Cardiac septum (tissue), 1 donor: ENCODE results near the gene PRRC2C. TPM values are rescaled to one million over a fixed set of nuclear protein-coding genes. Genes with fewer than 3 reads are reported as not detected.
"Not testable (repeated sequence)": the region's sequence is repeated elsewhere in the genome, so short reads cannot be mapped to it uniquely, and the experiment has no call there.

Experiments used
- DNase-seq: peaks from one replicate; pipeline ENCODE4 v3.0.0-alpha.2; 2020; ENCODE audit warnings: low spot score
- intact Hi-C: fragments of 100-400 bp; cut with DNase I; formaldehyde crosslinking; loops from one replicate; pipeline ENCODE4 v1.14.0; 2022
- total RNA-seq: library from RNA; stranded (reverse); fragmentation: NEBNext Ultra II Directional; extraction: Animal tissue kit (Norgen Biotek cat#: 25700); gene quantifications from one replicate; pipeline ENCODE4 v1.2.1, GENCODE V29; 2021
- donor health status: DM: no; HTN: no; CAD: no.

PRRC2C gene
- total RNA-seq, 1 donor from 2014 or later, result 68.6 TPM

DNA sequence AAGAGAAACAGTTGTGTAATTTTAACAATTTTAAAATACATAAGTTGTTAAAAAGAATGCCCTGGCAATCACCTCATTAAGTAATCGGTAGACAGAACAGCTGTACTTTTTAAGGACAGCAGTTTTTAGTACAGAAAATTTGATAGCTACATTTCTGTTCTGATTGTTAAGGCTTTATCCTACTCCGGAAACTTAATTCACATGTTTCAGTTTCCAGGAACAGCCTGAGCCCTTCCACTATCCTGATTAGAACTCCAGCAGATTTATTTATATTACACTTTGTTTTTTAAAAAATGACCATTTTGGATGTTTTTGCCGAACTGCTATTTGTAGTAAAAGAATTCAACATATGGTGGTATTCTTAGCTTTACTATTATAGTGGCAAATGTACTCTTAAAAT, 8.7 kb downstream of the PRRC2C start:
- intact Hi-C loops, result no loop called here
- no peak for DNase-seq

DNA sequence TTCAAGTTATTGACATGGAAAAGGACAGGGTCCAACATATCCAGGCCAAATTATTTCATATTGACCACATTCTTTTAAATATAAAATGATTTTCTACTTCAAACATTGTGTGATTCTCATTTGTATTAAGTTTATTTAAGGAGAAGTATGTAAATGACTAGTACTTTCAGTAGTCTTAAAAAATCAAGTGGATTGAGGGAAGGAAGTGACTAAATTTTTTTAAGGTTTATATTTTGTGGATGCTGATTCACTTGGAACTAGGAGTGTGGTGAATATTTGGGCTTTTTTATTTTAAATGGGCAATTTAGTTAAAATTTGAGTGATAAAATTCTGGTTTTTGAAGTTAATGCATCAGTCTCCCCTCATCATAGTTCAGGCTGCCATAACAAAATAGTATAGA, 10.1 kb downstream of the PRRC2C start:
- DNase-seq, result no peak
- intact Hi-C loops, result no loop called here

DNA sequence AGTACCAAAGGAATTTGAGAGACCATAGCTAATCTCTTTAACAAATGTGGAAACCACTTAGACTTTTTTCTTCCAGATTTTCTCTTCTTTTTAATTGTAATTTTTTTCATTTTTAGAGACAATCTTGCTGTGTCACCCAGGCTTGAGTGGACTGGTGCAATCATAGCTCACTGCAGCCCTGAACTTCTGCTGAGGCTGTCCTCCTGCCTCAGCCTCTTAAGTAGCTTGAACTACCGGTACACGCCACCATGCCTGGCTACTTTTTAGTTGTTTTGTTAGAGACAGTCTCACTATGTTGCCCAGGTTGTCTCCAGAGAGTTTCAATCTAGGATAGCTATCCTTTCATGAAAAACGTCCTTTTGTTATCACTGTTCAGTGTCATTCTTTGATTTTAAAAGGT, 15.0 kb downstream of the PRRC2C start:
- no peak for DNase-seq
- intact Hi-C loops, result no loop called here

- no peak for DNase-seq
- intact Hi-C loops, result no loop called here
Observed at GRCh38 chr1:171500803-171501202, 15.5 kb downstream of the PRRC2C start.

GRCh38 chr1:171501305-171502024, 16.1 kb downstream of the PRRC2C start:
- DNase-seq, result no peak
- intact Hi-C loops, result no loop called here

DNA sequence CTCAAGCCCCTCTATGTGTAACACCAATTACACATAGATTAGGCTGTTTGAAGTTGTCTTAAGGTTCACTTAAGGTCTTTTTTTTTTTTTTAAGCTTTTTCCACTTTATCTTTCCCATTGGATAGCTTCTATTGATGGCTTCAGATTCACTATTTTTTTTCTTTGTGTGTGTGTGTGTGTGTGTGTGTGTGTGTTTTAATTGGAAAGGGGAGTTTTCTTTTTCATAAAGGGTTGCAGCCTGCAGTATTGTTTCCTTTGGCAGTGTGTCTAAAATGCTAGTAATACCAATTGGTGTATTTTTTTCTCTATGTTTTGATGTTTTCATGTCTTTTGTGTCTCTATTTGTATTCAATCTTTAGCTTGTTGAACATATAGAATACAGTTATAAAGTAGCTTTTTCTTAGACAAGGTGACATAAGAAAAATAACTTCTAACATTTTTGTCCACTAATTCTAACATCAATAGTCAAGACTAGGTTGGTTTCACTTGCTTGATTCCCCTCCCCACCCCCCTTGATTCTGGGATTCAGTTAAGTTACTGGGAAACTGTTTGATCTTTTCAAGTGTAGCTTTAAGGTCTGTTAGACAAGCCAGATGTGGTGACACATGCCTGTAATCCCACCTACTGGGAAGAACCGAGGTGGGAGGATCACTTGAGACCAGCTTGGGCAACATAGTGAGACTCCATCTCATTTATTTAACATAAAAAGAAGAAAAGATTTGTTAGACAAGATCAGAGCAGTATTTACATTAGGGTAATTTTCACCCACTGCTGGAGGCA, 21.4 kb downstream of the PRRC2C start:
- intact Hi-C loops, result no loop called here
- no peak for DNase-seq

GRCh38 chr1:171507435-171507834, 22.1 kb downstream of the PRRC2C start:
- no peak for DNase-seq
- intact Hi-C loops, result no loop called here

GRCh38 chr1:171509191-171509590, 23.9 kb downstream of the PRRC2C start:
- DNase-seq, result no peak
- intact Hi-C loops, result no loop called here

- no peak for DNase-seq
- intact Hi-C loops, result no loop called here
Observed at GRCh38 chr1:171513743-171514142, 28.4 kb downstream of the PRRC2C start.

DNA sequence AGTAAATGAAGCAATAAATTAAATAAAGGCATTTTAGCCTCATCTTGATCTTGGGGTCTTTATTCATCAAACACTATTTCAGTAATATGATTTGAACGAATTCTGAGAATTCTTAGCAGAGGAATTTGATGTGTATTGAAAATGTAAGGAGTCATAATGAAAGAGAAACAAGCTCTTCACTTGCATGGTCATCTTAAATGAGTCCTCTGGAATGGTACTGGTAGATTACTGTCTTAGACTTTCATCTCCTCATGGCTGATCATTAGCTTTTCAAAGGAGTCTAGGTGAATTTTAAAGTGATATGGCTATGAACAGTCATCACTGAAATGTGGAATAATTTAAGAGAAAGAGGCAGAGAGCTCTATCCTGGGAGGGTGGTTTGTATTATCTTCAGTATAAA, 30.0 kb downstream of the PRRC2C start:
- no peak for DNase-seq
- intact Hi-C loops, result no loop called here

DNA sequence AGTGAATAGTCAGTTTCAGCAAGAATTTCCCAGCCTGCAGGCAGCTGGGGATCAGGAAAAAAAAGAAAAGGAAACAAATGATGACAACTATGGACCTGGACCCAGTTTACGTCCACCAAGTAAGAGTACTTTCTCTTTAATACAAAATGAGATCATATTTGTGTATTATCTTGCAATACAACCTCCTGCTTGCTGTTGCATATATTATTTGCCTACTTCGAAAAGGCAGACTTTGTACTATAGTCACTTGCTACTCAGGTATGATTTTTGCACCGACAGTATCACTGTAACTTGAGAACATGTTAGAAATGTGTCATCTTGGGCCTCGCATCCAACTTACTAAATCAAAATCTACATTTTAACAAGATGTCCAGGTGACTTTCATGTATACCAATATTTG, 30.4 kb downstream of the PRRC2C start:
- no peak for DNase-seq
- intact Hi-C loops, result no loop called here

DNA sequence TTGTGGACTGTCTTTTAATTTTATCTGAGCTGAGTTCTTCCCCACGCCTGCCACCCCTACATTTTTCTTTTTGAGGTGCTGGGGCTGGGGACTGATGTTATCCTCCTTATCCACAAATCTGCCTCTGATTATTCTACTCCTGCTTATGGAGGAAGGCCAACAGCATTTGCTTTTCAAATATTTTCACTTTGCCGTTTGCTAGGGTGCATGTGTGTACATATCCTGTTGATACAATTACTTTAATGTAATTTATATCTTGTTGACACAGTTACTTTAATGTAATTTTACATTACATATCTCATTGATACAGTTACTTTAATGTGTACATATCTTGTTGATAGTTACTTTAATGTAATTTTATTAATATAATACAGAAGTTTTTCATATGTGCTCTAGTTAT, 36.2 kb downstream of the PRRC2C start:
- DNase-seq, result no peak
- intact Hi-C loops, result no loop called here

GRCh38 chr1:171530676-171531075, 45.3 kb downstream of the PRRC2C start:
- DNase-seq, result no peak
- intact Hi-C loops, result no loop called here

DNA sequence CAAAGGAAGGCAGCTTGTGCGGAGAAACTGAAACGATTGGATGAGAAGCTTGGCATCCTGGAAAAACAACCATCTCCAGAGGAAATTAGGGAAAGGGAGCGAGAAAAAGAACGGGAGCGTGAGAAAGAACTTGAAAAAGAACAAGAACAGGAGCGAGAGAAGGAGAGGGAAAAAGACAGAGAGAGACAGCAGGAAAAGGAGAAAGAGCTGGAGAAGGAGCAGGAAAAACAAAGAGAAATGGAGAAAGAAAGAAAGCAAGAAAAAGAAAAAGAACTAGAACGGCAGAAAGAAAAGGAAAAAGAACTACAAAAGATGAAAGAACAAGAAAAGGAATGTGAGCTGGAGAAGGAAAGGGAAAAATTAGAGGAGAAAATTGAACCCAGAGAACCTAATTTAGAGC, 47.2 kb downstream of the PRRC2C start:
- DNase-seq, result no peak
- intact Hi-C loops, result no loop called here

DNA sequence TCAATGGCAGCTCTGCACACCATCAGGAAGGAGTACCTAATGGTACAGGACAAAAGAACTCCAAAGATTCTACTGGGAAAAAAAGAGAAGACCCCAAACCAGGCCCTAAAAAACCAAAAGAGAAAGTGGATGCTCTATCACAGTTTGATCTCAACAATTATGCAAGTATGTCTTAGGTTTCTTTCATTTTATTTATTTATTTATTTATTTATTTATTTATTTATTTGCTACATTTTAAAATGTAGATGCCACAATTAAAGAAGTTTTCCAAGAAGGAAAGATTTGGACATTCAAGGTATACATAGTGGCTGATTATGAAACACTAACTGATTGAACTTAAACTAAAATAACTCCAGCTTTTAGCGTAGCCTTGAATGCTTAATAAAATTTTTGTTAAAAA, 60.2 kb downstream of the PRRC2C start:
- DNase-seq, result no peak
- intact Hi-C loops, result no loop called here

GRCh38 chr1:171550050-171550449, 64.7 kb downstream of the PRRC2C start:
- no peak for DNase-seq

GRCh38 chr1:171550598-171551100, 65.3 kb downstream of the PRRC2C start:
- intact Hi-C loops, DNase-seq: not testable (repeated sequence)

More at GRCh38 chr1:171550050-171550449, 64.7 kb downstream of the PRRC2C start:
- intact Hi-C loops, result no loop called here

DNA sequence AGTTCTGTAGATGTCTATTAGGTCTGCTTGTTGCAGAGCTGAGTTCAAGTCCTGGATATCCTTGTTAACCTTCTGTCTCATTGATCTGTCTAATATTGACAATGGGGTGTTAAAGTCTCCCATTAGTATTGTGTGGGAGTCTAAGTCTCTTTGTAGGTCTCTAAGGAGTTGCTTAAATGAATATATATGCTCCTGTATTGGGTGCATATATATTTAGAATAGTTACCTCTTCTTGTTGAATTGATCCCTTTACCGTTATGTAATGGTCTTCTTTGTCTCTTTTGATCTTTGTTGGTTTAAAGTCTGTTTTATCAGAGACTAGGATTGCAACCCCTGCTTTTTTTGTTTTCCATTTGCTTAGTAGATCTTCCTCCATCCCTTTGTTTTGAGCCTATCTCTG, 68.6 kb downstream of the PRRC2C start:
- intact Hi-C loops, result not testable (repeated sequence)

DNA sequence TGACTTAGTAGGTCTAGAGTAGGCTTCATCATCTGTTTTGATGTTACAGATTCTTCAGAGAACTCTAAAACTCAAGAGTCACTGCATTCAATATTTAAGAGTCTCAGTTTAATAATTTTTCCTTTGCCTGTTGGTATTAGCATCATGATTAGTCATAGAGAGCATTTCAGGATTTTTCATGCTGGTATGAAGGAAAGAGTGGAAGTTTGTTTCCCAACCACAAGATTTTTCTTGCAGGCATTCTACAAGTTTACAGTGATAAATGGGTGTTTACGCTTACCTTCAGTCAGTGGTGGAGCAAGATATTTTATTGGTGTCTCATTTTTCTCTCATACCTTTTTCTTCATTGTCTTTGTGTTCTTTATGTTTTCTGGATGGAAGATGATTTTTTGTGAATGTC, 78.3 kb downstream of the PRRC2C start:
- intact Hi-C loops, result no loop called here
- no peak for DNase-seq

More for the DNA sequence above, 68.6 kb downstream of the PRRC2C start:
- not testable (repeated sequence) for DNase-seq

DNA sequence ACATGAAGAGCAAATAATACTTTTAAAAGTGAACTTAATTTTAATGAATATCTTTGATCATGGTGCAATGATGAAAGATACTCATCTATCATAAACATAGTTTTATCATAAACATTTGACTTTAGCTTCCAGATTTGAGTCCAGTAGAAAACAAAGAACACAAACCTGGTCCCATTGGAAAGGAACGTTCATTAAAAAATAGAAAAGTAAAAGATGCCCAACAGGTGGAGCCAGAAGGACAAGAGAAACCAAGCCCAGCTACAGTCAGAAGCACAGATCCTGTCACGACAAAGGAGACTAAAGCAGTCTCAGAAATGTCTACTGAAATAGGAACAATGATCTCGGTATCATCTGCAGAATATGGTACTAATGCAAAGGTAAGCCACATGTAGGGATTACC, 81.1 kb downstream of the PRRC2C start:
- DNase-seq, result no peak
- intact Hi-C loops, result no loop called here

GRCh38 chr1:171570295-171570694, 85.0 kb downstream of the PRRC2C start:
- no peak for DNase-seq
- intact Hi-C loops, result no loop called here
